K562 (cell line): ENCODE data around the gene SCN4A. TPM values are rescaled to one million over a fixed set of nuclear protein-coding genes. Genes with fewer than 3 reads are reported as not detected.

Experiments used
- HDAC8 ChIP-seq: fragments of 450-650 bp; IDR thresholded peaks from 2 replicates; pipeline ENCODE4 v1.6.1; 2016; ENCODE audit warnings: mild to moderate bottlenecking, missing genetic modification characterization, moderate library complexity, missing compliant biosample characterization
- HMG20B ChIP-seq: fragments of 250-450 bp; sonication (Bioruptor Pico); IDR thresholded peaks from 2 replicates; pipeline ENCODE4 v1.5.0; 2021; ENCODE audit warnings: mild to moderate bottlenecking
- IRF2 ChIP-seq: sonication (generic); formaldehyde crosslinking; IDR thresholded peaks from 2 replicates; pipeline ENCODE4 v1.8.1; 2022; ENCODE audit warnings: mild to moderate bottlenecking, missing genetic modification reagents
- L3MBTL2 ChIP-seq: fragments of 450-650 bp; IDR thresholded peaks from 2 replicates; pipeline ENCODE4 v1.6.1; 2016; ENCODE audit warnings: mild to moderate bottlenecking, moderate library complexity
- MTA1 ChIP-seq: fragments of 450-650 bp; IDR thresholded peaks from 2 replicates; pipeline ENCODE4 v1.6.1; 2017; ENCODE audit warnings: borderline replicate concordance
- MYC ChIP-seq, 2 experiments: fragments of 250-450 bp in 1 of 2; sonication (Bioruptor Pico) in 1 of 2; IDR thresholded peaks; 2 replicates each; pipeline versions ENCODE4 v1.5.1 to v1.6.1; 2012 to 2021; ENCODE audit warnings: low read depth in 2 of 2, borderline replicate concordance in 1 of 2, improper control_type of control experiment in 1 of 2, low read length in 1 of 2, mild to moderate bottlenecking in 1 of 2, moderate library complexity in 1 of 2
- NR1H2 ChIP-seq: sonication (generic); formaldehyde crosslinking; IDR thresholded peaks from 2 replicates; pipeline ENCODE4 v1.4.0; 2020; ENCODE audit warnings: mild to moderate bottlenecking, missing genetic modification reagents
- PHF21A ChIP-seq: fragments of 450-650 bp; IDR thresholded peaks from 2 replicates; pipeline ENCODE4 v1.6.1; 2017; ENCODE audit warnings: low read depth, borderline replicate concordance
- PHTF2 ChIP-seq: fragments of 250-450 bp; sonication (Bioruptor Pico); IDR thresholded peaks from 2 replicates; pipeline ENCODE4 v1.5.0; 2021; ENCODE audit warnings: mild to moderate bottlenecking
- PPARD ChIP-seq: fragments of 250-450 bp; sonication (Bioruptor Pico); IDR thresholded peaks from 2 replicates; pipeline ENCODE4 v1.8.0; 2022; ENCODE audit warnings: inconsistent platforms, mild to moderate bottlenecking, moderate library complexity
- SMARCA4 ChIP-seq: fragments of 450-650 bp; IDR thresholded peaks from 2 replicates; pipeline ENCODE4 v1.6.1; 2016
- SP2 ChIP-seq: IDR thresholded peaks from 2 replicates; pipeline ENCODE4 v1.6.1; 2011; ENCODE audit warnings: mild to moderate bottlenecking, low read depth, low read length, moderate library complexity; ENCODE audit not compliant: poor library complexity, severe bottlenecking; ENCODE audit errors: extremely low read depth
- STAT5B ChIP-seq: fragments of 250-450 bp; sonication (Bioruptor Pico); IDR thresholded peaks from 2 replicates; pipeline ENCODE4 v1.8.0; 2021; ENCODE audit warnings: mild to moderate bottlenecking, inconsistent platforms
- WHSC1 ChIP-seq: IDR thresholded peaks from one replicate; pipeline ENCODE4 v1.6.1; 2012; ENCODE audit warnings: low read length, control low read depth, inconsistent platforms
- ZBTB1 ChIP-seq: sonication (generic); formaldehyde crosslinking; IDR thresholded peaks from 2 replicates; pipeline ENCODE4 v1.8.1; 2023; ENCODE audit warnings: missing genetic modification reagents, low read depth, mild to moderate bottlenecking, borderline replicate concordance
- ZC3H4 ChIP-seq: sonication (generic); formaldehyde crosslinking; IDR thresholded peaks from 2 replicates; pipeline ENCODE4 v1.9.0; 2021; ENCODE audit warnings: missing genetic modification reagents, borderline replicate concordance
- ZNF311 ChIP-seq: fragments of 250-450 bp; sonication (Bioruptor Pico); IDR thresholded peaks from 2 replicates; pipeline ENCODE4 v1.4.0; 2020; ENCODE audit warnings: mild to moderate bottlenecking, moderate library complexity
- polyA plus RNA-seq, 8 experiments: library from polyadenylated mRNA; depleted of rRNA in 4 of 8; stranded (reverse) in 5 of 8; unstranded in 3 of 8; fragments of >200 nt; fragmentation: Nextera tagmentation in 2 of 8; fragmentation: Illumina TruSeq in 1 of 8; extraction: Ambion mirVana in 2 of 8; extraction: Trizol in 1 of 8; gene quantifications; 2 replicates each; pipeline versions ENCODE4 v1.2.1 to v1.2.3, GENCODE V29; 2011 to 2014; ENCODE audit warnings: inconsistent platforms in 1 of 8, missing spikeins in 1 of 8
- total RNA-seq, 7 experiments: library from RNA; depleted of rRNA in 6 of 7; stranded (reverse); fragments of >200 nt in 6 of 7; fragmentation: Illumina TruSeq in 2 of 7; extraction: Trizol in 2 of 7; gene quantifications; 2 replicates each; pipeline versions ENCODE4 v1.2.1 to v1.2.3, GENCODE V29; 2011 to 2021; ENCODE audit warnings: low replicate concordance in 1 of 7
- TF ChIP-seq, protein P1 (sequence below): fragments of 250-450 bp; sonication (Bioruptor Pico); IDR thresholded peaks from 2 replicates; pipeline ENCODE4 v1.4.0; 2020
- TF ChIP-seq, protein P2 (sequence below), 2 experiments: fragments of 450-650 bp in 1 of 2; IDR thresholded peaks; 2 replicates each; pipeline ENCODE4 v1.6.1; 2011 to 2017; ENCODE audit warnings: low read depth in 2 of 2, antibody characterized with exemption in 1 of 2, borderline replicate concordance in 1 of 2, low read length in 1 of 2, mild to moderate bottlenecking in 1 of 2, mixed read lengths in 1 of 2; ENCODE audit not compliant: control insufficient read depth in 1 of 2

Gene SCN4A
- total and polyA plus RNA-seq, 9 of the 15 experiments (the other 6 are each of a cell fraction or from before 2014, with no cell fraction given), result 0.29 to 2.6 (median 1.4) TPM

DNA sequence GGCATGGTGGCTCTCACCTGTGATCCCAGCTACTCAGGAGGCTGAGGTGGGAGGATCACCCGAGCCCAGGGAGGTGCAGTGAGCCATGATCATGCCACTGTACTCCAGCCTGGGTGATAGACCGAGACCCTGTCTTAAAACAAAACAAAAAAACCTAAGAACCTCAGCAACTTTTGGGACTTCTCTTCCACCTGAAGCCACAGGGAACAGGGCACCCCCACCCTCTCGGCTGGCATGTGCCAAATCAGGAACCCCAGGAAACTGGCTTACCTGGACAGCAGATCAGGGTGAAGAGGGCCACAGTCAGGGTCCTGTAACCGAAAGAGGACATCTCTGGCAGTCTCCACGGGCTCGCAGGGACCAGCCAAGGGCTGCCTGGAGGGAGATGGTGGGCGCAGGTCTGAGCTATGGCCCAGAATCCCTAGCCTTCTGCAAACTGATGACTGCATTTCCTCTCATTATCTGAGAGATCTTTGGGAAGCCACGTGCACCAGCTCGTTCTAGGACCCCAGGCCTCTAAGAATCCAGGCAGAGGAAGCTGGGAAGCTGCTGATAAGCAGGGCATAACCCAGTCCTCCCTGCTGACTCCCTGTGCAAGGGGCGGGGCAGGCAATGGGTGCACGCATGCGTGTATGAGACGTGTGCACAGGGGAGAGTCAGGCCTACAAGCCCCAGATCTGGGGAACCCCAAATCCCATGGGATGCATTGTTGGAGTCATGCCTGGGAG, 33.8 kb upstream of the SCN4A start (continued):
- TF ChIP-seq L3MBTL2, result peak; percentile 96
- no peak for TF ChIP-seq HDAC8 (tag)
- TF ChIP-seq ZC3H4, result no peak
- TF ChIP-seq, protein P1, sequence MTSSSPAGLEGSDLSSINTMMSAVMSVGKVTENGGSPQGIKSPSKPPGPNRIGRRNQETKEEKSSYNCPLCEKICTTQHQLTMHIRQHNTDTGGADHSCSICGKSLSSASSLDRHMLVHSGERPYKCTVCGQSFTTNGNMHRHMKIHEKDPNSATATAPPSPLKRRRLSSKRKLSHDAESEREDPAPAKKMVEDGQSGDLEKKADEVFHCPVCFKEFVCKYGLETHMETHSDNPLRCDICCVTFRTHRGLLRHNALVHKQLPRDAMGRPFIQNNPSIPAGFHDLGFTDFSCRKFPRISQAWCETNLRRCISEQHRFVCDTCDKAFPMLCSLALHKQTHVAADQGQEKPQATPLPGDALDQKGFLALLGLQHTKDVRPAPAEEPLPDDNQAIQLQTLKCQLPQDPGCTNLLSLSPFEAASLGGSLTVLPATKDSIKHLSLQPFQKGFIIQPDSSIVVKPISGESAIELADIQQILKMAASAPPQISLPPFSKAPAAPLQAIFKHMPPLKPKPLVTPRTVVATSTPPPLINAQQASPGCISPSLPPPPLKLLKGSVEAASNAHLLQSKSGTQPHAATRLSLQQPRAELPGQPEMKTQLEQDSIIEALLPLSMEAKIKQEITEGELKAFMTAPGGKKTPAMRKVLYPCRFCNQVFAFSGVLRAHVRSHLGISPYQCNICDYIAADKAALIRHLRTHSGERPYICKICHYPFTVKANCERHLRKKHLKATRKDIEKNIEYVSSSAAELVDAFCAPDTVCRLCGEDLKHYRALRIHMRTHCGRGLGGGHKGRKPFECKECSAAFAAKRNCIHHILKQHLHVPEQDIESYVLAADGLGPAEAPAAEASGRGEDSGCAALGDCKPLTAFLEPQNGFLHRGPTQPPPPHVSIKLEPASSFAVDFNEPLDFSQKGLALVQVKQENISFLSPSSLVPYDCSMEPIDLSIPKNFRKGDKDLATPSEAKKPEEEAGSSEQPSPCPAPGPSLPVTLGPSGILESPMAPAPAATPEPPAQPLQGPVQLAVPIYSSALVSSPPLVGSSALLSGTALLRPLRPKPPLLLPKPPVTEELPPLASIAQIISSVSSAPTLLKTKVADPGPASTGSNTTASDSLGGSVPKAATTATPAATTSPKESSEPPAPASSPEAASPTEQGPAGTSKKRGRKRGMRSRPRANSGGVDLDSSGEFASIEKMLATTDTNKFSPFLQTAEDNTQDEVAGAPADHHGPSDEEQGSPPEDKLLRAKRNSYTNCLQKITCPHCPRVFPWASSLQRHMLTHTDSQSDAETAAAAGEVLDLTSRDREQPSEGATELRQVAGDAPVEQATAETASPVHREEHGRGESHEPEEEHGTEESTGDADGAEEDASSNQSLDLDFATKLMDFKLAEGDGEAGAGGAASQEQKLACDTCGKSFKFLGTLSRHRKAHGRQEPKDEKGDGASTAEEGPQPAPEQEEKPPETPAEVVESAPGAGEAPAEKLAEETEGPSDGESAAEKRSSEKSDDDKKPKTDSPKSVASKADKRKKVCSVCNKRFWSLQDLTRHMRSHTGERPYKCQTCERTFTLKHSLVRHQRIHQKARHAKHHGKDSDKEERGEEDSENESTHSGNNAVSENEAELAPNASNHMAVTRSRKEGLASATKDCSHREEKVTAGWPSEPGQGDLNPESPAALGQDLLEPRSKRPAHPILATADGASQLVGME, result no peak
- TF ChIP-seq SMARCA4, result peak; percentile 91
- TF ChIP-seq HMG20B (CRISPR knock-in tag), result no peak
- TF ChIP-seq IRF2 (CRISPR knock-in tag), result no peak
- TF ChIP-seq, protein P2, sequence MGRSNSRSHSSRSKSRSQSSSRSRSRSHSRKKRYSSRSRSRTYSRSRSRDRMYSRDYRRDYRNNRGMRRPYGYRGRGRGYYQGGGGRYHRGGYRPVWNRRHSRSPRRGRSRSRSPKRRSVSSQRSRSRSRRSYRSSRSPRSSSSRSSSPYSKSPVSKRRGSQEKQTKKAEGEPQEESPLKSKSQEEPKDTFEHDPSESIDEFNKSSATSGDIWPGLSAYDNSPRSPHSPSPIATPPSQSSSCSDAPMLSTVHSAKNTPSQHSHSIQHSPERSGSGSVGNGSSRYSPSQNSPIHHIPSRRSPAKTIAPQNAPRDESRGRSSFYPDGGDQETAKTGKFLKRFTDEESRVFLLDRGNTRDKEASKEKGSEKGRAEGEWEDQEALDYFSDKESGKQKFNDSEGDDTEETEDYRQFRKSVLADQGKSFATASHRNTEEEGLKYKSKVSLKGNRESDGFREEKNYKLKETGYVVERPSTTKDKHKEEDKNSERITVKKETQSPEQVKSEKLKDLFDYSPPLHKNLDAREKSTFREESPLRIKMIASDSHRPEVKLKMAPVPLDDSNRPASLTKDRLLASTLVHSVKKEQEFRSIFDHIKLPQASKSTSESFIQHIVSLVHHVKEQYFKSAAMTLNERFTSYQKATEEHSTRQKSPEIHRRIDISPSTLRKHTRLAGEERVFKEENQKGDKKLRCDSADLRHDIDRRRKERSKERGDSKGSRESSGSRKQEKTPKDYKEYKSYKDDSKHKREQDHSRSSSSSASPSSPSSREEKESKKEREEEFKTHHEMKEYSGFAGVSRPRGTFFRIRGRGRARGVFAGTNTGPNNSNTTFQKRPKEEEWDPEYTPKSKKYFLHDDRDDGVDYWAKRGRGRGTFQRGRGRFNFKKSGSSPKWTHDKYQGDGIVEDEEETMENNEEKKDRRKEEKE (IDR thresholded peaks at IDR 0.05; ENCODE audit: borderline replicate concordance in 1 of 2, control insufficient read depth in 1 of 2, low read depth in 2 of 2, low read length in 1 of 2), result no peak
- no peak for TF ChIP-seq ZBTB1 (CRISPR knock-in tag)
- TF ChIP-seq SP2, result no peak
- TF ChIP-seq NR1H2 (CRISPR knock-in tag), result no peak
- TF ChIP-seq PPARD (CRISPR knock-in tag), result no peak
- TF ChIP-seq PHF21A, result no peak
- TF ChIP-seq STAT5B (CRISPR knock-in tag), result no peak
- TF ChIP-seq WHSC1, result no peak
- TF ChIP-seq ZNF311, result no peak
- no peak for TF ChIP-seq PHTF2 (CRISPR knock-in tag)
- TF ChIP-seq MYC (IDR thresholded peaks at IDR 0.05; ENCODE audit: low read depth, low read length), result peak; percentile 98
- peak; percentile 50; the same call in 1 of the 2 replicates for TF ChIP-seq MYC (CRISPR knock-in tag; IDR thresholded peaks at IDR 0.05; ENCODE audit: borderline replicate concordance, low read depth)
- peak; percentile 32; the same call in 1 of the 2 replicates for TF ChIP-seq MTA1
